ENCODE data around the gene EXOC3L1.
A peak's percentile ranks its signal among the peaks of the same experiment; 100 is the strongest.

EXOC3L1 gene

GRCh38 chr16:67167588-67167987 is 22.3 kb downstream of the EXOC3L1 start:
- Histone ChIP-seq H3K27me3 (ENCODE audit: control insufficient read depth, insufficient read depth, low read length) (peaks cover 90% of the 10 kb centered on the region), H3K4me1 (ENCODE audit: control insufficient read depth, insufficient read depth, low read length) (peaks cover 19% of the 10 kb centered on the region), H3K9ac (ENCODE audit: low read length) (no peak overlapping the region), H3K27ac (ENCODE audit: low read depth, low read length) (no peak overlapping the region), H3K36me3 (ENCODE audit: control insufficient read depth, insufficient read depth, low read length) (no peaks in the 10 kb centered on the region), H3K9me3 (ENCODE audit: control insufficient read depth, insufficient read depth, low read depth, low read length) (no peaks in the 10 kb centered on the region), H3K4me3 (ENCODE audit: low read depth, low read length) (no peak overlapping the region)

- Histone ChIP-seq H3K9ac (ENCODE audit: low read length) (no peak overlapping the region), H3K36me3 (ENCODE audit: control insufficient read depth, insufficient read depth, low read length) (no peaks in the 10 kb centered on the region), H3K9me3 (ENCODE audit: control insufficient read depth, insufficient read depth, low read depth, low read length) (no peaks in the 10 kb centered on the region), H3K4me1 (ENCODE audit: control insufficient read depth, insufficient read depth, low read length) (peaks cover 19% of the 10 kb centered on the region), H3K4me3 (ENCODE audit: low read depth, low read length) (no peak overlapping the region), H3K27me3 (ENCODE audit: control insufficient read depth, insufficient read depth, low read length) (peaks cover 90% of the 10 kb centered on the region), H3K27ac (ENCODE audit: low read depth, low read length) (no peak overlapping the region)
Observed at GRCh38 chr16:67166598-67167168, 23.3 kb downstream of the EXOC3L1 start.

GRCh38 chr16:67166110-67166547 is 23.8 kb downstream of the EXOC3L1 start:
- no peak overlapping the region for H3K4me3 ChIP-seq (ENCODE audit: low read depth, low read length)
- no peak overlapping the region for H3K27ac ChIP-seq (ENCODE audit: low read depth, low read length)
- H3K4me1 ChIP-seq (ENCODE audit: control insufficient read depth, insufficient read depth, low read length): peaks cover 17% of the 10 kb centered on the region
- H3K9me3 ChIP-seq (ENCODE audit: control insufficient read depth, insufficient read depth, low read depth, low read length): no peaks in the 10 kb centered on the region
- H3K9ac ChIP-seq (ENCODE audit: low read length): no peak overlapping the region
- H3K27me3 ChIP-seq (ENCODE audit: control insufficient read depth, insufficient read depth, low read length): peaks cover 90% of the 10 kb centered on the region
- H3K36me3 ChIP-seq (ENCODE audit: control insufficient read depth, insufficient read depth, low read length): no peaks in the 10 kb centered on the region

- H3K9me3 ChIP-seq (ENCODE audit: control insufficient read depth, insufficient read depth, low read depth, low read length): no peaks in the 10 kb centered on the region
- no peak overlapping the region for H3K27ac ChIP-seq (ENCODE audit: low read depth, low read length)
- H3K36me3 ChIP-seq (ENCODE audit: control insufficient read depth, insufficient read depth, low read length): no peaks in the 10 kb centered on the region
- H3K27me3 ChIP-seq (ENCODE audit: control insufficient read depth, insufficient read depth, low read length): peaks cover 92% of the 10 kb centered on the region
- peak overlapping the region; percentile 55 for H3K4me3 ChIP-seq (ENCODE audit: low read depth, low read length)
- no peak overlapping the region for H3K9ac ChIP-seq (ENCODE audit: low read length)
- H3K4me1 ChIP-seq (ENCODE audit: control insufficient read depth, insufficient read depth, low read length): peaks cover 14% of the 10 kb centered on the region
Observed at GRCh38 chr16:67165121-67166078, 24.5 kb downstream of the EXOC3L1 start.

GRCh38 chr16:67164599-67165061 is 25.3 kb downstream of the EXOC3L1 start, which contains the start of gene HSF4:
HSF4 (plus strand) TSS chr16:67164745; CDS start chr16:67164812, 67 bp downstream.
- Histone ChIP-seq H3K36me3 (ENCODE audit: control insufficient read depth, insufficient read depth, low read length) (no peaks in the 10 kb centered on the region), H3K27ac (ENCODE audit: low read depth, low read length) (no peak within 1 kb of the TSS), H3K9ac (ENCODE audit: low read length) (no peak within 1 kb of the TSS)

GRCh38 chr16:67163999-67164558 is 25.9 kb downstream of the EXOC3L1 start:
- Histone ChIP-seq H3K27me3 (ENCODE audit: control insufficient read depth, insufficient read depth, low read length) (peaks cover 100% of the 10 kb centered on the region), H3K9ac (ENCODE audit: low read length) (no peak overlapping the region), H3K4me1 (ENCODE audit: control insufficient read depth, insufficient read depth, low read length) (peaks cover 17% of the 10 kb centered on the region), H3K4me3 (ENCODE audit: low read depth, low read length) (peak overlapping the region; percentile 55), H3K9me3 (ENCODE audit: control insufficient read depth, insufficient read depth, low read depth, low read length) (no peaks in the 10 kb centered on the region), H3K27ac (ENCODE audit: low read depth, low read length) (no peak overlapping the region), H3K36me3 (ENCODE audit: control insufficient read depth, insufficient read depth, low read length) (no peaks in the 10 kb centered on the region)

More at GRCh38 chr16:67164599-67165061, 25.3 kb downstream of the EXOC3L1 start, which contains the start of gene HSF4:
- peak within 1 kb of the TSS; percentile 55 for H3K4me3 ChIP-seq (ENCODE audit: low read depth, low read length)
- peaks cover 14% of the 10 kb centered on the region for H3K4me1 ChIP-seq (ENCODE audit: control insufficient read depth, insufficient read depth, low read length)
- peaks cover 100% of the 10 kb centered on the region for H3K27me3 ChIP-seq (ENCODE audit: control insufficient read depth, insufficient read depth, low read length)
- H3K9me3 ChIP-seq (ENCODE audit: control insufficient read depth, insufficient read depth, low read depth, low read length): no peaks in the 10 kb centered on the region

- peak overlapping the region; percentile 55 for H3K4me3 ChIP-seq (ENCODE audit: low read depth, low read length)
- peaks cover 18% of the 10 kb centered on the region for H3K4me1 ChIP-seq (ENCODE audit: control insufficient read depth, insufficient read depth, low read length)
- H3K9ac ChIP-seq (ENCODE audit: low read length): no peak overlapping the region
- no peaks in the 10 kb centered on the region for H3K36me3 ChIP-seq (ENCODE audit: control insufficient read depth, insufficient read depth, low read length)
- no peaks in the 10 kb centered on the region for H3K9me3 ChIP-seq (ENCODE audit: control insufficient read depth, insufficient read depth, low read depth, low read length)
- H3K27ac ChIP-seq (ENCODE audit: low read depth, low read length): no peak overlapping the region
- peaks cover 100% of the 10 kb centered on the region for H3K27me3 ChIP-seq (ENCODE audit: control insufficient read depth, insufficient read depth, low read length)
Observed at GRCh38 chr16:67163164-67163998, 26.6 kb downstream of the EXOC3L1 start.

GRCh38 chr16:67162506-67163163 is 27.3 kb downstream of the EXOC3L1 start:
- peak overlapping the region; percentile 55 for H3K4me3 ChIP-seq (ENCODE audit: low read depth, low read length)

GRCh38 chr16:67161595-67162058 is 28.3 kb downstream of the EXOC3L1 start:
- H3K9me3 ChIP-seq (ENCODE audit: control insufficient read depth, insufficient read depth, low read depth, low read length): no peaks in the 10 kb centered on the region
- peaks cover 100% of the 10 kb centered on the region for H3K27me3 ChIP-seq (ENCODE audit: control insufficient read depth, insufficient read depth, low read length)
- H3K4me3 ChIP-seq (ENCODE audit: low read depth, low read length): no peak overlapping the region; the same call in 1 of the 2 replicates
- H3K9ac ChIP-seq (ENCODE audit: low read length): no peak overlapping the region
- H3K4me1 ChIP-seq (ENCODE audit: control insufficient read depth, insufficient read depth, low read length): peaks cover 18% of the 10 kb centered on the region
- H3K27ac ChIP-seq (ENCODE audit: low read depth, low read length): no peak overlapping the region
- no peaks in the 10 kb centered on the region for H3K36me3 ChIP-seq (ENCODE audit: control insufficient read depth, insufficient read depth, low read length)

More at GRCh38 chr16:67162506-67163163, 27.3 kb downstream of the EXOC3L1 start:
- Histone ChIP-seq H3K9ac (ENCODE audit: low read length) (no peak overlapping the region), H3K36me3 (ENCODE audit: control insufficient read depth, insufficient read depth, low read length) (no peaks in the 10 kb centered on the region), H3K27me3 (ENCODE audit: control insufficient read depth, insufficient read depth, low read length) (peaks cover 100% of the 10 kb centered on the region), H3K27ac (ENCODE audit: low read depth, low read length) (no peak overlapping the region), H3K4me1 (ENCODE audit: control insufficient read depth, insufficient read depth, low read length) (peaks cover 18% of the 10 kb centered on the region), H3K9me3 (ENCODE audit: control insufficient read depth, insufficient read depth, low read depth, low read length) (no peaks in the 10 kb centered on the region)
